ENCODE measurements around the gene RBMS3. TPM values are rescaled to one million over a fixed set of nuclear protein-coding genes. Genes with fewer than 3 reads are reported as not detected.
"Not testable (repeated sequence)": the region's sequence is repeated elsewhere in the genome, so short reads cannot be mapped to it uniquely, and the experiment has no call there.

The RBMS3 gene
- total and polyA plus RNA-seq, 7 donors = 0.46 to 61.9 (median 39.9) TPM

GRCh38 chr3:29668728-29669127 lies 387.9 kb downstream of the RBMS3 start:
- no peak for TF ChIP-seq POLR2A (IDR thresholded peaks at IDR 0.05)
- TF ChIP-seq, protein P1, sequence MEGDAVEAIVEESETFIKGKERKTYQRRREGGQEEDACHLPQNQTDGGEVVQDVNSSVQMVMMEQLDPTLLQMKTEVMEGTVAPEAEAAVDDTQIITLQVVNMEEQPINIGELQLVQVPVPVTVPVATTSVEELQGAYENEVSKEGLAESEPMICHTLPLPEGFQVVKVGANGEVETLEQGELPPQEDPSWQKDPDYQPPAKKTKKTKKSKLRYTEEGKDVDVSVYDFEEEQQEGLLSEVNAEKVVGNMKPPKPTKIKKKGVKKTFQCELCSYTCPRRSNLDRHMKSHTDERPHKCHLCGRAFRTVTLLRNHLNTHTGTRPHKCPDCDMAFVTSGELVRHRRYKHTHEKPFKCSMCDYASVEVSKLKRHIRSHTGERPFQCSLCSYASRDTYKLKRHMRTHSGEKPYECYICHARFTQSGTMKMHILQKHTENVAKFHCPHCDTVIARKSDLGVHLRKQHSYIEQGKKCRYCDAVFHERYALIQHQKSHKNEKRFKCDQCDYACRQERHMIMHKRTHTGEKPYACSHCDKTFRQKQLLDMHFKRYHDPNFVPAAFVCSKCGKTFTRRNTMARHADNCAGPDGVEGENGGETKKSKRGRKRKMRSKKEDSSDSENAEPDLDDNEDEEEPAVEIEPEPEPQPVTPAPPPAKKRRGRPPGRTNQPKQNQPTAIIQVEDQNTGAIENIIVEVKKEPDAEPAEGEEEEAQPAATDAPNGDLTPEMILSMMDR (IDR thresholded peaks at IDR 0.05) = no peak
- no peak for TF ChIP-seq POLR2AphosphoS5 (IDR thresholded peaks at IDR 0.05)
- H3K27me3 ChIP-seq = no peaks in the 10 kb centered on the region
- 66 to 85% methylated on average over 2 of the region's 2 CpGs for WGBS, 2 donors
- H3K36me3 ChIP-seq = no peaks in the 10 kb centered on the region
- no peak for DNase-seq
- no peak overlapping the region for H3K4me3 ChIP-seq
- intact Hi-C loops (cut with DNase I) = no loop called here
- H3K27ac ChIP-seq = no peak overlapping the region
- no peaks in the 10 kb centered on the region for H3K9me3 ChIP-seq
- H3K4me1 ChIP-seq = peaks cover 0 to 14% (median 4%) of the 10 kb centered on the region in 4 donors

DNA sequence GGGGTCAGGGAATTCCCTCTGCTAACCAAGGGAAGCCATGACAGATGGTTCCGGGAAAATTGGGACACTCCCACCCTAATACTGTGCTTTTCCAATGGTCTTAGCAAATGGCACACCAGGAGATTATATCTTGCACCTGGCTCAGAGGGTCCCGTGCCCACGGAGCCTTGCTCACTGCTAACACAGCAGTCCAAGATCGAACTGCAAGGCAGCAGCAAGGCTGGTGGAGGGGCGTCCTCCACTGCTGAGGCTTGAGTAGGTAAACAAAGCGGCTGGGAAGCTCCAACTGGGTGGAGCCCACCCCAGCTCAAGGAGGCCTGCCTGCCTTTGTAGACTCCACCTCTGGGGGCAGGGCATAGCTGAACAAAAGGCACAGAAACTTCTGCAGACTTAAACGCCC lies 389.6 kb downstream of the RBMS3 start:
- H3K27me3 ChIP-seq = not testable (repeated sequence)
- 89 to 94% methylated on average over 7 of the region's 7 CpGs for WGBS, 2 donors

DNA sequence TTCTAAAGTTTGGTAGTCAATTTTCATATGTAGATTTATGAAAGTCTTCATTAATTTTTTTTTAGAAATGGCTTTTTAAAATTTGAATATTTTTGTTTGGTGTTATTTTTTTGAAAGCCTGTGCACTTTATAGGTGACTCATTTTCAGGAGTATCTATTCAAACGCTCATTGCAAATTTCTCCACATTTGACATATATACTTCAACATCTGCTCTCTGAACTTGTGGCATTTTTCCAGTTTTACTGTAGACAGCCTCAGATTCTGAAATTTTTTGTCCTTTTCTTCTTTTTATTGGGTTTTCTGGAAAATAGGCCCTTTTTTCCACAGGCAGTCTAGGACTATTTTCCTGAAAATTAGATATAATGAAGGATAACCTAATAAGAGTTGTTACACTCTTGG lies 396.6 kb downstream of the RBMS3 start:
- Histone ChIP-seq H3K4me1 (peaks cover 0 to 4% (median under 1%) of the 10 kb centered on the region in 4 donors), H3K4me3 (no peak overlapping the region), H3K36me3 (no peaks in the 10 kb centered on the region), H3K9me3 (no peaks in the 10 kb centered on the region), H3K27ac (no peak overlapping the region), H3K27me3 (no peaks in the 10 kb centered on the region)
- DNase-seq = no peak
- 81 to 89% methylated on average over 1 of the region's 1 CpG for WGBS, 2 donors
- intact Hi-C loops (cut with DNase I) = no loop called here
- TF ChIP-seq POLR2AphosphoS5 (IDR thresholded peaks at IDR 0.05) (no peak), POLR2A (IDR thresholded peaks at IDR 0.05) (no peak)

More for the DNA sequence above, 389.6 kb downstream of the RBMS3 start:
- H3K27ac ChIP-seq; H3K36me3 ChIP-seq; DNase-seq; intact Hi-C loops (cut with DNase I); H3K4me3 ChIP-seq; H3K9me3 ChIP-seq: not testable (repeated sequence)
- H3K4me1 ChIP-seq = peaks cover 0 to 11% (median 4%) of the 10 kb centered on the region in 4 donors

DNA sequence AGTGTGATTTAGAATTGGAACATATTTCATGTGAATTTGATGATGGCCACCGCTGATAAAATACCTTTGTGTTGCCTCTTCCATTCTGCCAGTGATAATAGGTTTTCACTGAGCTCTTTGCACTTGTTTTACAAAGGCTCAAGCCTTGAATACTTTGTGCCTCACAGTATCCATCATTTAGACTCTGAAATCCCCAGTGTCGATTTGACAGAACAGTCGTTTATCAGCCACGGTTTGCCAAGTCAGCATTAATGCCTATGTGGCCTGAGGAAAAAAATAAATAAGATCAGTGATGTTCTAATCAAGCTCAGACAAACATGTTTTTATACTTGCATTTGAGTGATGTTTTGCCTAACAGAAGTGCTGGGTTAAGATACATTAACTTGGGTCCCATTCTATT lies 399.1 kb downstream of the RBMS3 start:
- WGBS, 2 donors = 82 to 85% methylated on average over 4 of the region's 4 CpGs
- intact Hi-C loops (cut with DNase I) = loop anchor here (5.0 kb wide), 1 partner anchor 38 kb away; no protein-coding TSS in a partner anchor

GRCh38 chr3:29683018-29683993 lies 402.4 kb downstream of the RBMS3 start:
- no peak overlapping the region for H3K4me3 ChIP-seq
- H3K36me3 ChIP-seq = no peaks in the 10 kb centered on the region
- H3K9me3 ChIP-seq = no peaks in the 10 kb centered on the region
- DNase-seq = no peak
- 30 to 67% methylated on average over 5 of the region's 5 CpGs for WGBS, 2 donors
- intact Hi-C loops (cut with DNase I) = loop anchor here (5.0 kb wide), 1 partner anchor 41 kb away; no protein-coding TSS in a partner anchor
- H3K27me3 ChIP-seq = no peaks in the 10 kb centered on the region
- peak overlapping the region; percentile 47 to 69 (median 68) for H3K27ac ChIP-seq
- H3K4me1 ChIP-seq = peaks cover 0 to 33% (median 13%) of the 10 kb centered on the region in 4 donors
- TF ChIP-seq, protein P1 (IDR thresholded peaks at IDR 0.05) = no peak
- TF ChIP-seq EP300 (IDR thresholded peaks at IDR 0.05) (no peak), POLR2AphosphoS5 (IDR thresholded peaks at IDR 0.05) (peak in 3 of 4 donors; percentile 18 to 33 (median 30))

More for the DNA sequence above, 399.1 kb downstream of the RBMS3 start:
- Histone ChIP-seq H3K36me3 (no peaks in the 10 kb centered on the region), H3K9me3 (no peaks in the 10 kb centered on the region), H3K4me3 (no peak overlapping the region), H3K27ac (no peak overlapping the region), H3K4me1 (peaks cover 0 to 24% (median 13%) of the 10 kb centered on the region in 4 donors), H3K27me3 (no peaks in the 10 kb centered on the region)
- DNase-seq = no peak
- TF ChIP-seq EP300 (IDR thresholded peaks at IDR 0.05) (no peak), POLR2AphosphoS5 (IDR thresholded peaks at IDR 0.05) (no peak), POLR2A (IDR thresholded peaks at IDR 0.05) (no peak)
- TF ChIP-seq, protein P1 (IDR thresholded peaks at IDR 0.05) = no peak
